Lower leg skin (tissue), 3 donors: Measurements from ENCODE around the gene TRAF7.

Source experiments
- POLR2A ChIP-seq, 2 donors: fragments of 450-650 bp; IDR thresholded peaks; one replicate each; pipeline ENCODE4 v1.6.1; 2016 to 2017; ENCODE audit warnings: antibody characterized with exemption in 2 of 2, mild to moderate bottlenecking in 1 of 2, moderate library complexity in 1 of 2
- TF ChIP-seq, protein P1 (sequence below), 3 donors: fragments of 450-650 bp; IDR thresholded peaks; one replicate each; pipeline ENCODE4 v1.5.1; 2016; ENCODE audit warnings: antibody characterized with exemption in 3 of 3, mild to moderate bottlenecking in 3 of 3, moderate library complexity in 2 of 3

DNA sequence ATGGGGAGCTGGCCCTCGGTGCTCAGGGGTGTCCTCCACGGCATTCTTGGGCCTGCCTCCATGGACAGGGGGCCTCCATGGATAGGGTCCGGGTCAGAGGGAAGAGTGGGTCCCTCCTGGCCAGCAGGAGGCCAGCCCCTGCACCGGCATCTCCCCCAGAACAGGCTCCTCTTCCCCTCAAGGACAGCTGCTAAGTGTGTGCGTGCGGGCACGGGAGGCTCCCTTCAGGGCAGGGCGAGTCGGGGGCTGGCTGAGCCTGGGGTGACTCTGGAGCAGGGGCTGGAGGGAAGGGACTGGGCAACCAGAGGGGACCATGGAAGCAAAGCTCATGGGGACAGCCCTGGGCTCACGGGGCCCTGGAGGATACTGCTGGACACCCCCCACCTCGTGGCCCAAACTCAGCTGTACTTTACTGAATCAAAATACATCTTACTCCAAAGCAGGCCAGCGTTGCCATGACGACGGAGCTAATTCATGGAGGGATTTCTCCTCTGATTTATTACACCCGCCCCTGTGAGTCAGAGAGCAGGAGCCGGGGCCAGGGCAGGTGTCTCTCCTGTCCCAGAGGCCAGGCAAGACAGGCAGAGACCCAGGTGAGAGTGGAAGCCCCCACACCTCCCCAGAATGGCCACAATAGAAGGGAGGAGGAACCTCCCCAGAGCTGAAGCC lies 38.7 kb downstream of the TRAF7 start:
- TF ChIP-seq, protein P1, sequence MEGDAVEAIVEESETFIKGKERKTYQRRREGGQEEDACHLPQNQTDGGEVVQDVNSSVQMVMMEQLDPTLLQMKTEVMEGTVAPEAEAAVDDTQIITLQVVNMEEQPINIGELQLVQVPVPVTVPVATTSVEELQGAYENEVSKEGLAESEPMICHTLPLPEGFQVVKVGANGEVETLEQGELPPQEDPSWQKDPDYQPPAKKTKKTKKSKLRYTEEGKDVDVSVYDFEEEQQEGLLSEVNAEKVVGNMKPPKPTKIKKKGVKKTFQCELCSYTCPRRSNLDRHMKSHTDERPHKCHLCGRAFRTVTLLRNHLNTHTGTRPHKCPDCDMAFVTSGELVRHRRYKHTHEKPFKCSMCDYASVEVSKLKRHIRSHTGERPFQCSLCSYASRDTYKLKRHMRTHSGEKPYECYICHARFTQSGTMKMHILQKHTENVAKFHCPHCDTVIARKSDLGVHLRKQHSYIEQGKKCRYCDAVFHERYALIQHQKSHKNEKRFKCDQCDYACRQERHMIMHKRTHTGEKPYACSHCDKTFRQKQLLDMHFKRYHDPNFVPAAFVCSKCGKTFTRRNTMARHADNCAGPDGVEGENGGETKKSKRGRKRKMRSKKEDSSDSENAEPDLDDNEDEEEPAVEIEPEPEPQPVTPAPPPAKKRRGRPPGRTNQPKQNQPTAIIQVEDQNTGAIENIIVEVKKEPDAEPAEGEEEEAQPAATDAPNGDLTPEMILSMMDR (IDR thresholded peaks at IDR 0.05), result no peak
- TF ChIP-seq POLR2A (IDR thresholded peaks at IDR 0.05), result no peak
